ENCODE data around the gene DNAJC13.

GRCh38 chr3:132378048-132378762 lies 39.1 kb upstream of the DNAJC13 start:
- TF ChIP-seq EZH2 (IDR thresholded peaks at IDR 0.05; ENCODE audit: insufficient read depth, poor library complexity, severe bottlenecking) (no peak), EZH2phosphoT487 (IDR thresholded peaks at IDR 0.05; ENCODE audit: insufficient read depth, low read depth) (no peak)

All from GM23248 (cell line).